ENCODE measurements around the gene TMEM42.

Gene TMEM42

GRCh38 chr3:44875596-44875995, 13.9 kb downstream of the TMEM42 start:
- no peak for ATAC-seq

GRCh38 chr3:44877333-44877732, 15.6 kb downstream of the TMEM42 start:
- no peak for ATAC-seq

- ATAC-seq: no peak
Measured at GRCh38 chr3:44880284-44880683, 18.6 kb downstream of the TMEM42 start.

- no peak for ATAC-seq
Measured at GRCh38 chr3:44883213-44883955, 21.7 kb downstream of the TMEM42 start.

- no peak for ATAC-seq
Measured at GRCh38 chr3:44883999-44884431, 22.3 kb downstream of the TMEM42 start.

GRCh38 chr3:44885618-44886017, 23.9 kb downstream of the TMEM42 start:
- ATAC-seq: no peak

- no peak for ATAC-seq
Measured at GRCh38 chr3:44886561-44886960, 24.8 kb downstream of the TMEM42 start.

- no peak for ATAC-seq
Measured at GRCh38 chr3:44887101-44887500, 25.4 kb downstream of the TMEM42 start.

GRCh38 chr3:44890258-44890657, 28.5 kb downstream of the TMEM42 start:
- no peak for ATAC-seq

GRCh38 chr3:44890852-44891251, 29.1 kb downstream of the TMEM42 start:
- no peak for ATAC-seq

- ATAC-seq: no peak
Measured at GRCh38 chr3:44892689-44893088, 31.0 kb downstream of the TMEM42 start.

GRCh38 chr3:44893097-44893496, 31.4 kb downstream of the TMEM42 start:
- ATAC-seq: no peak

GRCh38 chr3:44894485-44894884, 32.8 kb downstream of the TMEM42 start:
- ATAC-seq: no peak

GRCh38 chr3:44896440-44896839, 34.7 kb downstream of the TMEM42 start:
- ATAC-seq: no peak

GRCh38 chr3:44899683-44900367, 38.1 kb downstream of the TMEM42 start:
- no peak for ATAC-seq

GRCh38 chr3:44902628-44903027, 40.9 kb downstream of the TMEM42 start:
- ATAC-seq: no peak

GRCh38 chr3:44903314-44903713, 41.6 kb downstream of the TMEM42 start:
- no peak for ATAC-seq

- ATAC-seq: no peak
Measured at GRCh38 chr3:44903751-44904150, 42.0 kb downstream of the TMEM42 start.

GRCh38 chr3:44905446-44906157, 43.9 kb downstream of the TMEM42 start:
- ATAC-seq: no peak

GRCh38 chr3:44906997-44907396, 45.3 kb downstream of the TMEM42 start:
- peak; percentile 45 to 58 for ATAC-seq

- ATAC-seq: no peak
Measured at GRCh38 chr3:44907612-44908011, 45.9 kb downstream of the TMEM42 start.

- ATAC-seq: no peak
Measured at GRCh38 chr3:44909063-44909462, 47.4 kb downstream of the TMEM42 start.

GRCh38 chr3:44910693-44911092, 49.0 kb downstream of the TMEM42 start:
- ATAC-seq: no peak

All from activated CD4-positive, CD25-positive, alpha-beta regulatory T cell treated with anti-CD3 and anti-CD28 coated beads, Interleukin-2, amount 50 U/mL, for 24 hours (primary cell).